H1 (cell line): ENCODE measurements around the gene ZKSCAN1. TPM values are rescaled to one million over a fixed set of nuclear protein-coding genes. Genes with fewer than 3 reads are reported as not detected.
A peak's percentile ranks its signal among the peaks of the same experiment; 100 is the strongest.

Experiments used
- CTCF ChIA-PET: fragments of 300-600 bp; sonication (Branson Sonifier 250); formaldehyde crosslinking; loops from one replicate; lab custom pipeline; 2021; ENCODE audit not compliant: partially characterized antibody; lab: Charles Lee
- POLR2A ChIA-PET: fragments of 300-600 bp; sonication (Branson Sonifier 250); formaldehyde crosslinking; loops from one replicate; lab custom pipeline; 2021; ENCODE audit warnings: inconsistent platforms; ENCODE audit not compliant: partially characterized antibody; lab: Charles Lee
- DNase-seq, 2 experiments: peaks; one replicate each; pipeline versions ENCODE4 v3.0.0 to v3.0.0-alpha.2; 2010 to 2022; ENCODE audit warnings: low spot score in 2 of 2, low read depth in 1 of 2, mixed read lengths in 1 of 2
- FAIRE-seq: peaks from 2 replicates; lab custom pipeline; 2011; peaks lifted over from hg19 to GRCh38; lab: Jason Lieb, UNC
- H2AFZ ChIP-seq: 2 replicates; pipeline ENCODE4 v1.8.1; 2012; ENCODE audit warnings: low read length, inconsistent platforms
- H2AK5ac ChIP-seq: 2 replicates; pipeline ENCODE4 v1.6.1; 2013; ENCODE audit warnings: low read depth, low read length
- H2BK120ac ChIP-seq: replicated peaks from 2 replicates; pipeline ENCODE3; 2013; ENCODE audit warnings: low read depth, low read length, inconsistent platforms
- H2BK12ac ChIP-seq: 2 replicates; pipeline ENCODE4 v1.6.1; 2013; ENCODE audit warnings: low read depth, low read length
- H2BK15ac ChIP-seq: 2 replicates; pipeline ENCODE4 v1.6.1; 2013; ENCODE audit warnings: low read length
- H2BK20ac ChIP-seq: 2 replicates; pipeline ENCODE4 v1.6.1; 2013; ENCODE audit warnings: low read length
- H2BK5ac ChIP-seq: 2 replicates; pipeline ENCODE4 v1.6.1; 2013; ENCODE audit warnings: low read depth, low read length
- H3K14ac ChIP-seq: 2 replicates; pipeline ENCODE4 v1.6.1; 2013; ENCODE audit warnings: inconsistent platforms; ENCODE audit not compliant: insufficient read length
- H3K18ac ChIP-seq: 2 replicates; pipeline ENCODE4 v1.6.1; 2013; ENCODE audit warnings: low read length; ENCODE audit errors: extremely low read depth
- H3K23ac ChIP-seq: 2 replicates; pipeline ENCODE4 v1.6.1; 2013; ENCODE audit warnings: inconsistent platforms; ENCODE audit not compliant: insufficient read length
- H3K23me2 ChIP-seq: 2 replicates; pipeline ENCODE4 v1.6.1; 2013; ENCODE audit warnings: low read depth, low read length
- H3K27ac ChIP-seq: 2 replicates; pipeline ENCODE4 v1.6.1; 2011; ENCODE audit warnings: low read depth, low read length, inconsistent platforms
- H3K27me3 ChIP-seq, 4 experiments: replicated peaks in 1 of 4; 1 replicate in 1 of 4; 2 replicates in 3 of 4; pipeline versions ENCODE4 v1.6.1 to v1.8.1; 2011 to 2013; ENCODE audit warnings: low read length in 3 of 4, mild to moderate bottlenecking in 3 of 4, inconsistent platforms in 2 of 4, mixed read lengths in 2 of 4, moderate library complexity in 1 of 4; ENCODE audit not compliant: control insufficient read depth in 3 of 4, insufficient read depth in 3 of 4; ENCODE audit errors: extremely low read depth in 1 of 4
- H3K36me3 ChIP-seq, 4 experiments: 2 replicates each; pipeline versions ENCODE4 v1.6.1 to v1.8.1; 2011 to 2013; ENCODE audit warnings: mild to moderate bottlenecking in 4 of 4, low read length in 3 of 4, moderate library complexity in 2 of 4, control low read depth in 1 of 4, inconsistent platforms in 1 of 4; ENCODE audit not compliant: insufficient read depth in 4 of 4, control insufficient read depth in 2 of 4
- H3K4ac ChIP-seq: replicated peaks from 2 replicates; pipeline ENCODE3; 2013; ENCODE audit warnings: low read length, low read depth, mixed read lengths, inconsistent platforms; ENCODE audit not compliant: insufficient read length
- H3K4me1 ChIP-seq, 4 experiments: replicated peaks in 1 of 4; 1 replicate in 1 of 4; 2 replicates in 3 of 4; pipeline versions ENCODE4 v1.6.1 to v1.8.1; 2011 to 2013; ENCODE audit warnings: low read length in 3 of 4, inconsistent platforms in 2 of 4, mixed read lengths in 1 of 4; ENCODE audit not compliant: insufficient read depth in 4 of 4, control insufficient read depth in 3 of 4
- H3K4me2 ChIP-seq, 2 experiments: 2 replicates each; pipeline versions ENCODE4 v1.6.1 to v1.8.1; 2011 to 2013; ENCODE audit warnings: low read depth in 2 of 2, low read length in 2 of 2, control low read depth in 1 of 2, inconsistent platforms in 1 of 2, mild to moderate bottlenecking in 1 of 2; ENCODE audit not compliant: insufficient read depth in 1 of 2
- H3K4me3 ChIP-seq, 4 experiments: fragments of 200-600, 300-600 bp in 1 of 4; sonication (generic), shearing (Covaris generic), sonication (Bioruptor Twin) in 1 of 4; 2 replicates each; pipeline versions ENCODE4 v1.5.1 to v1.8.1; 2011 to 2016; ENCODE audit warnings: low read length in 4 of 4, low read depth in 3 of 4, control low read depth in 2 of 4, inconsistent platforms in 2 of 4, mild to moderate bottlenecking in 2 of 4, mixed read lengths in 1 of 4, moderate library complexity in 1 of 4; ENCODE audit not compliant: insufficient read depth in 2 of 4; ENCODE audit errors: extremely low read depth in 1 of 4
- H3K56ac ChIP-seq: replicated peaks from 2 replicates; pipeline ENCODE3; 2013; ENCODE audit warnings: low read depth, mild to moderate bottlenecking, mixed read lengths, low read length, inconsistent platforms; ENCODE audit not compliant: insufficient read length
- H3K79me1 ChIP-seq: 2 replicates; pipeline ENCODE4 v1.6.1; 2013; ENCODE audit warnings: low read depth, low read length, control low read depth
- H3K79me2 ChIP-seq, 2 experiments: 2 replicates each; pipeline versions ENCODE4 v1.6.1 to v1.8.1; 2012 to 2013; ENCODE audit warnings: low read length in 2 of 2, mild to moderate bottlenecking in 2 of 2, inconsistent platforms in 1 of 2; ENCODE audit not compliant: insufficient read depth in 2 of 2, control insufficient read depth in 1 of 2
- H3K9ac ChIP-seq, 4 experiments: replicated peaks in 1 of 4; 1 replicate in 1 of 4; 2 replicates in 3 of 4; pipeline versions ENCODE4 v1.6.1 to v1.8.1; 2011 to 2013; ENCODE audit warnings: low read depth in 3 of 4, low read length in 3 of 4, control low read depth in 2 of 4, mild to moderate bottlenecking in 2 of 4, moderate library complexity in 2 of 4, inconsistent platforms in 1 of 4; ENCODE audit errors: extremely low read depth in 1 of 4
- H3K9me3 ChIP-seq, 2 experiments: 2 replicates each; pipeline versions ENCODE4 v1.6.1 to v1.8.1; 2012 to 2013; ENCODE audit warnings: mild to moderate bottlenecking in 2 of 2, moderate library complexity in 2 of 2, control low read depth in 1 of 2, inconsistent platforms in 1 of 2, low read depth in 1 of 2, low read length in 1 of 2, mixed read lengths in 1 of 2; ENCODE audit not compliant: insufficient read depth in 2 of 2
- H4K20me1 ChIP-seq, 2 experiments: replicated peaks in 1 of 2; 2 replicates each; pipeline versions ENCODE3 to v1.8.1; 2011 to 2013; ENCODE audit warnings: inconsistent platforms in 2 of 2, low read length in 2 of 2, mild to moderate bottlenecking in 1 of 2; ENCODE audit not compliant: insufficient read depth in 2 of 2, control insufficient read depth in 1 of 2
- H4K5ac ChIP-seq: 2 replicates; pipeline ENCODE4 v1.6.1; 2013; ENCODE audit warnings: low read length, low read depth, mixed read lengths, inconsistent platforms; ENCODE audit not compliant: insufficient read length
- H4K8ac ChIP-seq: 2 replicates; pipeline ENCODE4 v1.8.0; 2013; ENCODE audit warnings: mild to moderate bottlenecking, moderate library complexity, low read length, inconsistent platforms; ENCODE audit not compliant: insufficient read depth; ENCODE audit errors: extremely low read depth
- H4K91ac ChIP-seq: replicated peaks from 2 replicates; pipeline ENCODE3; 2013; ENCODE audit warnings: low read length, mixed read lengths, inconsistent platforms; ENCODE audit not compliant: insufficient read length
- MAFK ChIP-seq: IDR thresholded peaks from 2 replicates; pipeline ENCODE4 v1.6.1; 2012; ENCODE audit warnings: low read depth, mild to moderate bottlenecking, improper control_type of control experiment, low read length
- POLR2AphosphoS5 ChIP-seq: IDR thresholded peaks from 2 replicates; pipeline ENCODE4 v1.6.1; 2011; ENCODE audit warnings: low read depth, low read length
- WGBS, 2 experiments: shearing (Covaris generic) in 1 of 2; methylation state at CpG; one replicate each; pipeline versions ENCODE4 v1.1.6 to v1.1.7; 2013 to 2015; ENCODE audit warnings: low lambda C conversion rate in 2 of 2, mixed read lengths in 2 of 2, inconsistent platforms in 1 of 2, low coverage in 1 of 2, missing lambda C conversion rate in 1 of 2; ENCODE audit not compliant: insufficient replicate concordance in 2 of 2, insufficient coverage in 1 of 2, insufficient read length in 1 of 2; ENCODE audit errors: extremely low coverage in 1 of 2, missing lambda C conversion rate in 1 of 2; 5-methylcytosine and 5-hydroxymethylcytosine counted together
- polyA plus RNA-seq, 7 experiments: library from polyadenylated mRNA; depleted of rRNA in 3 of 7; stranded (reverse) in 5 of 7; unstranded in 2 of 7; fragments of >200 nt in 5 of 7; fragments of 200-250 nt in 2 of 7; gene quantifications; 1 replicate in 5 of 7; 2 replicates in 1 of 7; 4 replicates in 1 of 7; pipeline versions ENCODE4 v1.2.1 to v1.2.3, GENCODE V29; 2011 to 2013; ENCODE audit warnings: missing spikeins in 2 of 7, mixed read lengths in 2 of 7
- total RNA-seq: library from RNA; stranded (reverse); fragmentation: NEBNext Ultra II Directional; extraction: Animal tissue kit (Norgen Biotek cat#: 25700); gene quantifications from 2 replicates; pipeline ENCODE4 v1.2.1, GENCODE V29; 2021

ZKSCAN1 gene
- total and polyA plus RNA-seq, 2 of the 8 experiments (the other 6 are each of a cell fraction or from before 2014, with no cell fraction given) = 8.2 to 40.6 TPM

DNA sequence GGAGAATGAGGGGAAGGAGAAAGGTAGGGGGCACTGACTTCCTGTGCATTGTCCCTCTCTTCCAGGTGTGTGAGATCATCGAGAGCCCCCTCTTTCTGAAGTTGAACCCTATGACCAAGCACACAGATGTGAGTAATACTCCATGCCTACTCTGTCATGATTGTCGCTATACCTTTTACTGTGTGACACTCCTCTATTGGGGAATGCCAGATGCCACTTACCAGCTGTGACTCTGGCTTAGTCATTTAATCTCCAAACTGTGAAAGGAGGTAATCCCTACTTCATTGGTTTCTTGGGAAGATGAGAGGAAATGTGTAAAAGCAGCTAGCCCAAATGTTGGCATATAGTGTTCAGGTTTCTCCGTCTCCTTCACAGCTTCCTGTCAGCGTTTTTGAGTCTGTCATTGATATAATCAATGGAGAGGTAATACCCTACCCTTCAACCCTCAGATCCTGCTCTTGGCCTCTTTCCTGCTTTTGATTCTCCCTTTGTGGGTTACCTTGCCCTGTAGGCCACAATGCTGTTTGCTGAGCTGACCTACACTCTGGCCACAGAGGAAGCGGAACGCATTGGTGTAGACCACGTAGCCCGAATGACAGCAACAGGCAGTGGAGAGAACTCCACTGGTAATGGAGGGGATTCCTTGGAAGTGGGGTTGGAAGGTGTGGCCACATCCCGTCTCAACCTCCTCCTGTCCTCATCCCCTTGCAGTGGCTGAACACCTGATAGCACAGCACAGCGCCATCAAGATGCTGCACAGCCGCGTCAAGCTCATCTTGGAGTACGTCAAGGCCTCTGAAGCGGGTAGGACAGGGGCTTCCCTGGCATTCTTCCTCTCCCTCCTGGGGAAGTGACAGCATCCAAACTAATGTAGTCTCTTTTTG lies 75.4 kb downstream of the ZKSCAN1 start:
- Histone ChIP-seq H4K91ac (no peak overlapping the region), H4K20me1 (peaks cover 20 to 27% of the 10 kb centered on the region in 2 experiments), H3K4me2 (no peak overlapping the region), H3K23me2 (peaks cover 4% of the 10 kb centered on the region; the same call in 1 of the 2 replicates), H3K27me3 (no peaks in the 10 kb centered on the region), H2BK20ac (no peak overlapping the region), H2BK15ac (no peak overlapping the region), H3K14ac (no peak overlapping the region), H2AK5ac (no peak overlapping the region), H3K79me1 (peaks cover 7% of the 10 kb centered on the region), H2BK5ac (no peak overlapping the region), H3K27ac (0 out of 2 replicates have a peak overlapping the region, but pooled peaks have one; percentile 18), H3K9ac (no peak overlapping the region; a peak in 1 of 7 replicates), H4K5ac (no peak overlapping the region), H3K23ac (no peak overlapping the region), H3K9me3 (no peaks in the 10 kb centered on the region), H3K4me3 (no peak overlapping the region), H4K8ac (peak overlapping the region; percentile 62), H3K4me1 (no peaks in the 10 kb centered on the region; a peak in 1 of 7 replicates), H2BK12ac (no peak overlapping the region), H3K79me2 (peaks cover 0 to 9% of the 10 kb centered on the region in 2 experiments; a peak in 1 of 4 replicates), H2AFZ (no peak overlapping the region), H3K18ac (no peak overlapping the region), H3K4ac (no peak overlapping the region), H3K56ac (no peak overlapping the region), H3K36me3 (peaks cover 44 to 55% (median 51%) of the 10 kb centered on the region in 4 experiments), H2BK120ac (no peak overlapping the region)
- CTCF ChIA-PET = interaction anchor here (0.8 to 2.4 kb wide), 2 partner anchors 8 to 39 kb away, joined by 3 to 5 read pairs; no protein-coding TSS in a partner anchor
- POLR2A ChIA-PET = interaction anchor here (0.7 to 19.5 kb wide), 13 partner anchors 6 to 78 kb away, joined by 3 to 722 read pairs (median 4); partner anchors contain the start of genes AP4M1, COPS6, GAL3ST4 and MBLAC1
- no peak for FAIRE-seq
- 90% methylated on average over 14 of the region's 14 CpGs; no CpG with 5 or more reads in 1 of the 2 experiments for WGBS, 2 experiments
- TF ChIP-seq MAFK = no peak
- peak; percentile 7; the same call in 1 of the 2 replicates for TF ChIP-seq POLR2AphosphoS5
- DNase-seq = no peak
